ENCODE data around the gene APRT. TPM values are rescaled to one million over a fixed set of nuclear protein-coding genes. Genes with fewer than 3 reads are reported as not detected.

The APRT gene
- total and polyA plus RNA-seq, 2 of the 4 experiments (the other 2 are of a cell fraction) = 40.5 to 157 TPM

GRCh38 chr16:88798073-88798472 is 13.7 kb downstream of the APRT start:
- Histone ChIP-seq H3K27me3 (ENCODE audit: control insufficient read depth, insufficient read depth, low read length) (no peaks in the 10 kb centered on the region; the same call in 1 of the 2 replicates), H2BK20ac (ENCODE audit: low read depth, low read length) (no peak overlapping the region), H4K5ac (ENCODE audit: low read depth, low read length) (no peak overlapping the region), H4K8ac (ENCODE audit: low read depth in 2 of 2, low read length in 2 of 2) (no peak overlapping the region), H3K9me1 (ENCODE audit: insufficient read depth, low read length) (peaks cover 3% of the 10 kb centered on the region; the same call in 1 of the 2 replicates), H3K18ac (ENCODE audit: low read depth, low read length) (no peak overlapping the region), H3K23ac (ENCODE audit: low read depth, low read length) (no peak overlapping the region), H2BK5ac (ENCODE audit: low read depth, low read length, poor library complexity, severe bottlenecking) (no peak overlapping the region), H2BK120ac (ENCODE audit: low read depth, low read length) (no peak overlapping the region), H3K4me1 (ENCODE audit: control insufficient read depth, insufficient read depth, low read length) (no peaks in the 10 kb centered on the region), H3K4me2 (ENCODE audit: low read depth, low read length) (no peak overlapping the region), H2BK15ac (ENCODE audit: low read depth, low read length) (no peak overlapping the region), H3K27ac (ENCODE audit: insufficient read depth, low read length) (no peak overlapping the region), H4K20me1 (ENCODE audit: insufficient read depth, low read length) (no peaks in the 10 kb centered on the region), H4K91ac (ENCODE audit: insufficient read depth, low read depth, low read length) (no peak overlapping the region), H2AK9ac (replicated peaks; ENCODE audit: low read depth, low read length, poor library complexity) (no peak overlapping the region), H3K14ac (replicated peaks; ENCODE audit: low read depth, low read length) (no peak overlapping the region), H3K9ac (ENCODE audit: low read depth, low read length) (no peak overlapping the region), H2AK5ac (ENCODE audit: low read depth, low read length) (no peak overlapping the region; the same call in 1 of the 2 replicates), H3K79me1 (ENCODE audit: low read depth in 1 of 2, low read length in 2 of 2) (peaks cover 0 to 11% of the 10 kb centered on the region in 2 experiments; a peak in 2 of 4 replicates), H3K4me3 (ENCODE audit: insufficient read depth, low read depth, low read length) (no peak overlapping the region), H2AFZ (replicated peaks; ENCODE audit: low read length, poor library complexity) (no peak overlapping the region), H3K36me3 (ENCODE audit: control insufficient read depth, insufficient read depth, low read length) (no peaks in the 10 kb centered on the region), H3K4ac (ENCODE audit: low read depth, low read length) (no peak overlapping the region), H3K56ac (ENCODE audit: extremely low read depth, insufficient read depth, low read length) (no peak overlapping the region), H3K9me3 (ENCODE audit: control insufficient read depth, insufficient read depth, low read length) (no peaks in the 10 kb centered on the region)
- ChIA-PET POLR2A (ENCODE audit: unreplicated experiment) (no interaction called here), CTCF (no interaction called here)
- intact Hi-C loops (cut with micrococcal nuclease) = no loop called here
- TF ChIP-seq RFX5 (IDR thresholded peaks at IDR 0.05; ENCODE audit: low read depth, low read length) = no peak
- TF ChIP-seq NFE2L2 (IDR thresholded peaks at IDR 0.05; ENCODE audit: low read depth, low read length) = no peak
- no peak for TF ChIP-seq CEBPB (IDR thresholded peaks at IDR 0.05; ENCODE audit: low read depth, low read length)
- TF ChIP-seq RCOR1 (IDR thresholded peaks at IDR 0.05; ENCODE audit: insufficient replicate concordance, low read length) = no peak
- no peak for TF ChIP-seq FOS (IDR thresholded peaks at IDR 0.05; ENCODE audit: low read depth, low read length)
- TF ChIP-seq, protein P1, sequence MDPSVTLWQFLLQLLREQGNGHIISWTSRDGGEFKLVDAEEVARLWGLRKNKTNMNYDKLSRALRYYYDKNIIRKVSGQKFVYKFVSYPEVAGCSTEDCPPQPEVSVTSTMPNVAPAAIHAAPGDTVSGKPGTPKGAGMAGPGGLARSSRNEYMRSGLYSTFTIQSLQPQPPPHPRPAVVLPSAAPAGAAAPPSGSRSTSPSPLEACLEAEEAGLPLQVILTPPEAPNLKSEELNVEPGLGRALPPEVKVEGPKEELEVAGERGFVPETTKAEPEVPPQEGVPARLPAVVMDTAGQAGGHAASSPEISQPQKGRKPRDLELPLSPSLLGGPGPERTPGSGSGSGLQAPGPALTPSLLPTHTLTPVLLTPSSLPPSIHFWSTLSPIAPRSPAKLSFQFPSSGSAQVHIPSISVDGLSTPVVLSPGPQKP (IDR thresholded peaks at IDR 0.05; ENCODE audit: borderline replicate concordance, low read depth, low read length) = no peak
- no peak for TF ChIP-seq MAFK (IDR thresholded peaks at IDR 0.05; ENCODE audit: low read depth, low read length)
- TF ChIP-seq MXI1 (IDR thresholded peaks at IDR 0.05; ENCODE audit: borderline replicate concordance, low read depth, low read length) = no peak
- no peak for TF ChIP-seq USF2 (IDR thresholded peaks at IDR 0.05; ENCODE audit: low read depth, low read length)
- no peak for TF ChIP-seq BHLHE40 (IDR thresholded peaks at IDR 0.05; ENCODE audit: low read depth, low read length)
- no peak for TF ChIP-seq MAZ (IDR thresholded peaks at IDR 0.05; ENCODE audit: borderline replicate concordance, low read depth, low read length)
- no peak for TF ChIP-seq CHD1 (IDR thresholded peaks at IDR 0.05; ENCODE audit: low read depth, low read length)
- WGBS, 2 experiments (ENCODE audit: extremely low coverage in 2 of 2, insufficient read length in 1 of 2) = 91% methylated on average over 4 of the region's 4 CpGs; no CpG with 5 or more reads in 1 of the 2 experiments
- ATAC-seq (ENCODE audit: low read depth) = no peak
- DNase-seq = no peak
- in situ Hi-C loops (cut with MboI; ENCODE audit: low sequenced_read_pairs) = no loop called here
- BruUV-seq (replicated peaks) = no TSS peak
- dilution Hi-C loops (cut with HindIII; ENCODE audit: low sequenced_read_pairs, unreplicated experiment) = no loop called here

All from IMR-90 (cell line).